SU-DHL-6 (cell line): ENCODE data around the gene UPF2.
A peak's percentile ranks its signal among the peaks of the same experiment; 100 is the strongest.

ENCODE experiments used
- H2AFZ ChIP-seq: fragments of 200-600 bp; sonication (generic); 2 replicates; pipeline ENCODE4 v1.6.1; 2014; ENCODE audit warnings: low read depth, mild to moderate bottlenecking, moderate library complexity, mixed read lengths, antibody characterized with exemption, low read length; ENCODE audit not compliant: severe bottlenecking
- H3F3A ChIP-seq: fragments of 200-600 bp; shearing (Covaris generic); 2 replicates; pipeline ENCODE4 v1.6.0; 2016; ENCODE audit warnings: antibody characterized with exemption, mild to moderate bottlenecking; ENCODE audit not compliant: insufficient read depth
- H3K27ac ChIP-seq: fragments of 200-600 bp; sonication (generic); 2 replicates; pipeline ENCODE4 v1.5.1; 2016; ENCODE audit warnings: low read depth, mild to moderate bottlenecking, low read length, moderate library complexity, mixed read lengths
- H3K27me3 ChIP-seq: fragments of 200-600 bp; sonication (generic), shearing (Covaris generic); 2 replicates; pipeline ENCODE4 v1.6.0; 2014; ENCODE audit warnings: mild to moderate bottlenecking, low read length
- H3K36me3 ChIP-seq: fragments of 200-600 bp; sonication (generic); 2 replicates; pipeline ENCODE4 v1.6.1; 2014; ENCODE audit warnings: mild to moderate bottlenecking, low read length, mixed read lengths
- H3K4me2 ChIP-seq: fragments of 300-600, 200-600 bp; shearing (Covaris generic), sonication (generic); 2 replicates; pipeline ENCODE4 v1.6.0; 2014; ENCODE audit warnings: low read length, low read depth, mild to moderate bottlenecking; ENCODE audit not compliant: poor library complexity, severe bottlenecking
- H3K4me3 ChIP-seq: fragments of 200-600 bp; sonication (generic); 2 replicates; pipeline ENCODE4 v1.5.1; 2014; ENCODE audit warnings: antibody characterized with exemption, low read length, mild to moderate bottlenecking, mixed read lengths; ENCODE audit not compliant: insufficient read depth, poor library complexity, severe bottlenecking
- H3K79me2 ChIP-seq: fragments of 200-600 bp; sonication (generic); 2 replicates; pipeline ENCODE4 v1.6.1; 2014; ENCODE audit warnings: mild to moderate bottlenecking, low read length, moderate library complexity; ENCODE audit not compliant: insufficient read depth
- H3K9ac ChIP-seq: fragments of 200-600 bp; sonication (generic); 2 replicates; pipeline ENCODE4 v1.7.0; 2014; ENCODE audit warnings: mild to moderate bottlenecking, low read length
- H3K9me2 ChIP-seq: fragments of 200-600 bp; sonication (generic); replicated peaks from 2 replicates; pipeline ENCODE4 v1.6.1; 2014; ENCODE audit warnings: low read length; ENCODE audit not compliant: insufficient read depth
- H3K9me3 ChIP-seq: fragments of 200-600 bp; sonication (generic); 2 replicates; pipeline ENCODE4 v1.6.1; 2014; ENCODE audit warnings: low read length, mixed read lengths; ENCODE audit not compliant: insufficient read depth
- H4K20me1 ChIP-seq: fragments of 200-600 bp; sonication (generic); 2 replicates; pipeline ENCODE4 v1.6.1; 2014; ENCODE audit warnings: low read depth, mild to moderate bottlenecking, antibody characterized with exemption, low read length, moderate library complexity, mixed read lengths
- CTCF ChIP-seq: fragments of 200-600 bp; sonication (generic); IDR thresholded peaks from one replicate; pipeline ENCODE4 v1.5.1; 2017; ENCODE audit warnings: antibody characterized with exemption, mild to moderate bottlenecking, low read length, moderate library complexity; ENCODE audit not compliant: insufficient read depth, poor library complexity, severe bottlenecking
- EZH2phosphoT487 ChIP-seq: fragments of 200-600 bp; sonication (generic), shearing (Covaris generic); conservative IDR thresholded peaks from 2 replicates; pipeline ENCODE4 v1.6.1; 2018; ENCODE audit warnings: mild to moderate bottlenecking, antibody characterized with exemption, low read length, moderate library complexity, mixed read lengths

The UPF2 gene

DNA sequence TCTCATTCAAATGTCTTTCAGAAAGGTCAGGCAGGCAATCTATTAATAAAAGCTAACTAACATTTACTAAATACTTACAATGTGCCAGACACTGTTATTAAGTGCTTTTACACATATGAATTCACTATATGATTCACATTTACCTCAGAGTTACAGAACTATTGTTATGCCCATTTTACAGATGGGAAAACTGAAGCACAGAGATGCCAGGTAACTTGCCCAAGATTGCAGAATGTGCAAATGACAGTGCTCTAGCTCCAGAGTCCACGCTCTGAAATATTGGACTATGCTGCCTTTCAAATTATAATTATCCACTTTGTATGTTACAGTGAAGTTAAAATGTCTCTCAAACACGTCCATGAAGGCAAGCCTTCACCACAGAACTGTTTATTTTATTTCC, 22.0 kb downstream of the UPF2 start:
- peak overlapping the region; percentile 54 for H3K4me2 ChIP-seq
- H2AFZ ChIP-seq = no peak overlapping the region
- H3K79me2 ChIP-seq = peaks cover 93% of the 10 kb centered on the region
- H3K9me2 ChIP-seq = no peaks in the 10 kb centered on the region
- no peaks in the 10 kb centered on the region for H4K20me1 ChIP-seq
- H3K27ac ChIP-seq = peak overlapping the region; percentile 79
- TF ChIP-seq EZH2phosphoT487 (no peak), CTCF (no peak)
- H3K27me3 ChIP-seq = no peaks in the 10 kb centered on the region
- H3K36me3 ChIP-seq = no peaks in the 10 kb centered on the region; the same call in 1 of the 2 replicates
- H3K9ac ChIP-seq = no peak overlapping the region
- no peaks in the 10 kb centered on the region for H3K9me3 ChIP-seq
- no peak overlapping the region for H3K4me3 ChIP-seq
- peaks cover 18% of the 10 kb centered on the region for H3F3A ChIP-seq

GRCh38 chr10:12019283-12019971, 23.2 kb downstream of the UPF2 start:
- Histone ChIP-seq H3K79me2 (peaks cover 93% of the 10 kb centered on the region), H3F3A (peaks cover 22% of the 10 kb centered on the region), H3K36me3 (peaks cover 5% of the 10 kb centered on the region; the same call in 1 of the 2 replicates), H4K20me1 (no peaks in the 10 kb centered on the region), H3K27me3 (no peaks in the 10 kb centered on the region), H3K4me2 (no peak overlapping the region), H3K27ac (no peak overlapping the region), H3K9me3 (no peaks in the 10 kb centered on the region), H3K9ac (no peak overlapping the region), H3K4me3 (no peak overlapping the region), H2AFZ (no peak overlapping the region), H3K9me2 (no peaks in the 10 kb centered on the region)
- TF ChIP-seq CTCF = no peak
- TF ChIP-seq EZH2phosphoT487 = no peak

- Histone ChIP-seq H3K27ac (no peak overlapping the region), H3K27me3 (no peaks in the 10 kb centered on the region), H3K4me2 (no peak overlapping the region), H4K20me1 (no peaks in the 10 kb centered on the region), H3K9me2 (no peaks in the 10 kb centered on the region), H3K79me2 (peaks cover 93% of the 10 kb centered on the region), H3K9me3 (no peaks in the 10 kb centered on the region), H3K4me3 (no peak overlapping the region), H3K9ac (no peak overlapping the region), H3K36me3 (peaks cover 12% of the 10 kb centered on the region), H2AFZ (no peak overlapping the region), H3F3A (peaks cover 22% of the 10 kb centered on the region)
- TF ChIP-seq CTCF = no peak
- no peak for TF ChIP-seq EZH2phosphoT487
Observed at GRCh38 chr10:12018438-12019282, 23.9 kb downstream of the UPF2 start.
